PC-9 (cell line): ENCODE measurements around the gene ATP10A. TPM values are rescaled to one million over a fixed set of nuclear protein-coding genes. Genes with fewer than 3 reads are reported as not detected.
"Not testable (repeated sequence)": the region's sequence is repeated elsewhere in the genome, so short reads cannot be mapped to it uniquely, and the experiment has no call there.

Experiments used
- BruUV-seq: library from RNA; stranded (reverse); fragments of 400-500 nt; replicated peaks from 2 replicates; lab custom pipeline; 2021; lab: Mats Ljungman, UMichigan
- CTCF ChIA-PET: fragments of 300-600 bp; sonication (Branson Sonifier 250); formaldehyde crosslinking; loops from one replicate; lab custom pipeline; 2022; ENCODE audit warnings: antibody characterized with exemption; lab: Charles Lee
- POLR2A ChIA-PET: fragments of 300-600 bp; sonication (Branson Sonifier 250); formaldehyde crosslinking; loops from one replicate; lab custom pipeline; 2022; ENCODE audit warnings: antibody characterized with exemption; ENCODE audit not compliant: unreplicated experiment; lab: Charles Lee
- DNase-seq, 2 experiments: peaks; one replicate each; pipeline versions ENCODE4 v3.0.0 to v3.0.0-alpha.2; 2015 to 2022; ENCODE audit warnings: mixed read lengths in 1 of 2
- H2AFZ ChIP-seq: fragments of 200-600 bp; sonication (generic); 2 replicates; pipeline ENCODE4 v1.8.1; 2017; ENCODE audit warnings: antibody characterized with exemption
- H3F3A ChIP-seq: fragments of 200-600 bp; sonication (generic); 2 replicates; pipeline ENCODE4 v1.8.1; 2017; ENCODE audit warnings: antibody characterized with exemption, mild to moderate bottlenecking, low read depth; ENCODE audit not compliant: insufficient read depth
- H3K27ac ChIP-seq: fragments of 200-600 bp; sonication (generic); 2 replicates; pipeline ENCODE4 v1.6.1; 2016; ENCODE audit warnings: mixed run types
- H3K27me3 ChIP-seq: fragments of 200-600 bp; sonication (generic); 2 replicates; pipeline ENCODE4 v1.6.1; 2016; ENCODE audit warnings: low read depth, mixed run types; ENCODE audit not compliant: insufficient read depth
- H3K36me3 ChIP-seq: fragments of 200-600 bp; sonication (generic); 2 replicates; pipeline ENCODE4 v1.6.1; 2016; ENCODE audit warnings: low read depth, mixed run types
- H3K4me1 ChIP-seq: fragments of 200-600 bp; sonication (generic); replicated peaks from 2 replicates; pipeline ENCODE4 v1.6.1; 2016; ENCODE audit warnings: mixed run types; ENCODE audit not compliant: insufficient read depth
- H3K4me2 ChIP-seq: fragments of 200-600 bp; sonication (generic); 2 replicates; pipeline ENCODE4 v1.6.1; 2017; ENCODE audit warnings: mixed run types
- H3K4me3 ChIP-seq: fragments of 200-600 bp; sonication (generic); 2 replicates; pipeline ENCODE4 v1.6.1; 2016; ENCODE audit warnings: mixed run types
- H3K79me2 ChIP-seq: fragments of 200-600 bp; sonication (generic); 2 replicates; pipeline ENCODE4 v1.6.1; 2017; ENCODE audit warnings: low read depth, mixed run types
- H3K9me2 ChIP-seq: fragments of 200-600 bp; sonication (generic); 2 replicates; pipeline ENCODE4 v1.8.1; 2017; ENCODE audit warnings: mild to moderate bottlenecking; ENCODE audit not compliant: insufficient read depth
- H3K9me3 ChIP-seq: fragments of 200-600 bp; sonication (generic); 2 replicates; pipeline ENCODE4 v1.8.1; 2016; ENCODE audit warnings: low read depth; ENCODE audit not compliant: insufficient read depth
- H4K20me1 ChIP-seq: fragments of 200-600 bp; sonication (generic); 2 replicates; pipeline ENCODE4 v1.8.1; 2017; ENCODE audit not compliant: insufficient read depth
- CTCF ChIP-seq: fragments of 200-600 bp; sonication (generic); conservative IDR thresholded peaks from 2 replicates; pipeline ENCODE4 v1.6.1; 2017; ENCODE audit warnings: mixed run types, antibody characterized with exemption, mild to moderate bottlenecking, moderate library complexity
- EZH2 ChIP-seq: fragments of 200-600 bp; sonication (generic); IDR thresholded peaks from 2 replicates; pipeline ENCODE4 v1.8.0; 2017; ENCODE audit warnings: antibody characterized with exemption, low read depth
- intact Hi-C: fragments of 100-400 bp; cut with micrococcal nuclease; formaldehyde crosslinking; loops from one replicate; pipeline ENCODE4 v1.10.0; 2022; ENCODE audit not compliant: unreplicated experiment
- total RNA-seq: library from RNA; stranded (reverse); gene quantifications from 2 replicates; pipeline ENCODE4 v1.2.3, GENCODE V29; 2021

ATP10A gene
- total RNA-seq, 1 experiment from 2014 or later = not detected

GRCh38 chr15:25883463-25884259, 20.5 kb upstream of the ATP10A start:
- BruUV-seq = no TSS peak
- TF ChIP-seq EZH2 (no peak), CTCF (no peak)
- Histone ChIP-seq H3F3A (no peaks in the 10 kb centered on the region), H3K4me3 (no peak overlapping the region), H3K27ac (no peak overlapping the region), H3K4me1 (no peaks in the 10 kb centered on the region), H3K9me3 (no peaks in the 10 kb centered on the region), H3K79me2 (no peaks in the 10 kb centered on the region), H3K9me2 (no peaks in the 10 kb centered on the region), H4K20me1 (no peaks in the 10 kb centered on the region), H3K36me3 (no peaks in the 10 kb centered on the region), H2AFZ (no peak overlapping the region), H3K27me3 (no peaks in the 10 kb centered on the region), H3K4me2 (no peak overlapping the region)
- intact Hi-C loops = no loop called here
- POLR2A ChIA-PET = no interaction called here
- no peak for DNase-seq
- CTCF ChIA-PET = no interaction called here

- H3K27me3 ChIP-seq = no peaks in the 10 kb centered on the region
- no peak overlapping the region for H2AFZ ChIP-seq
- no peaks in the 10 kb centered on the region for H3F3A ChIP-seq
- no peaks in the 10 kb centered on the region for H3K4me1 ChIP-seq
- H3K36me3 ChIP-seq = no peaks in the 10 kb centered on the region
- H3K4me2 ChIP-seq = no peak overlapping the region
- BruUV-seq = no TSS peak
- ChIA-PET POLR2A (no interaction called here), CTCF (no interaction called here)
- DNase-seq = no peak
- H3K9me2 ChIP-seq = no peaks in the 10 kb centered on the region
- no peak overlapping the region for H3K4me3 ChIP-seq
- H3K79me2 ChIP-seq = no peaks in the 10 kb centered on the region
- no peaks in the 10 kb centered on the region for H3K9me3 ChIP-seq
- H4K20me1 ChIP-seq = no peaks in the 10 kb centered on the region
- intact Hi-C loops = no loop called here
- H3K27ac ChIP-seq = no peak overlapping the region
- no peak for TF ChIP-seq CTCF
- no peak for TF ChIP-seq EZH2
Observed at GRCh38 chr15:25882466-25882865, 19.3 kb upstream of the ATP10A start.

GRCh38 chr15:25880877-25881276, 17.8 kb upstream of the ATP10A start:
- H3K36me3 ChIP-seq, H3K27ac ChIP-seq, H3K4me3 ChIP-seq, CTCF ChIA-PET, H2AFZ ChIP-seq, H3K79me2 ChIP-seq, H3F3A ChIP-seq, H3K9me3 ChIP-seq, BruUV-seq, H3K9me2 ChIP-seq, DNase-seq, H4K20me1 ChIP-seq, intact Hi-C loops, H3K4me2 ChIP-seq, H3K4me1 ChIP-seq, H3K27me3 ChIP-seq, POLR2A ChIA-PET: not testable (repeated sequence)

GRCh38 chr15:25880411-25880810, 17.3 kb upstream of the ATP10A start:
- no TSS peak for BruUV-seq
- no peaks in the 10 kb centered on the region for H3K36me3 ChIP-seq
- H3K27me3 ChIP-seq = no peaks in the 10 kb centered on the region
- H3K4me2 ChIP-seq = no peak overlapping the region
- H3K27ac ChIP-seq = no peak overlapping the region
- intact Hi-C loops = no loop called here
- no peak overlapping the region for H3K4me3 ChIP-seq
- H3K79me2 ChIP-seq = no peaks in the 10 kb centered on the region
- no peaks in the 10 kb centered on the region for H4K20me1 ChIP-seq
- H3K4me1 ChIP-seq = no peaks in the 10 kb centered on the region
- no peaks in the 10 kb centered on the region for H3K9me3 ChIP-seq
- H3F3A ChIP-seq = no peaks in the 10 kb centered on the region
- no peak for DNase-seq
- ChIA-PET POLR2A (no interaction called here), CTCF (no interaction called here)
- no peak for TF ChIP-seq CTCF
- no peak overlapping the region for H2AFZ ChIP-seq
- H3K9me2 ChIP-seq = no peaks in the 10 kb centered on the region
